Smooth muscle cell (in vitro differentiated cells): Measurements from ENCODE around the gene MYD88. TPM values are rescaled to one million over a fixed set of nuclear protein-coding genes. Genes with fewer than 3 reads are reported as not detected.

Experiments
- DNase-seq: peaks from one replicate; lab custom pipeline; 2025; ENCODE audit not compliant: unreplicated experiment; lab: John Stamatoyannopoulos, UW
- H2AFZ ChIP-seq: fragments of 200-600 bp; sonication (generic); 2 replicates; pipeline ENCODE4 v1.6.0; 2016; ENCODE audit warnings: antibody characterized with exemption, low read depth, mild to moderate bottlenecking
- H3F3A ChIP-seq: fragments of 200-600 bp; sonication (generic); 2 replicates; pipeline ENCODE4 v1.6.0; 2017; ENCODE audit warnings: antibody characterized with exemption, low read depth
- H3K27ac ChIP-seq: fragments of 200-600 bp; sonication (generic); 2 replicates; pipeline ENCODE4 v1.5.1; 2016; ENCODE audit warnings: low read depth, mild to moderate bottlenecking
- H3K27me3 ChIP-seq: fragments of 200-600 bp; sonication (generic); 2 replicates; pipeline ENCODE4 v1.6.1; 2016; ENCODE audit warnings: low read depth, mild to moderate bottlenecking
- H3K36me3 ChIP-seq: fragments of 200-600 bp; sonication (generic); 2 replicates; pipeline ENCODE4 v1.5.1; 2016; ENCODE audit warnings: low read depth
- H3K4me1 ChIP-seq: fragments of 200-600 bp; sonication (generic); 2 replicates; pipeline ENCODE4 v1.5.1; 2016; ENCODE audit warnings: low read depth
- H3K4me2 ChIP-seq: fragments of 200-600 bp; sonication (generic); 2 replicates; pipeline ENCODE4 v1.6.0; 2016; ENCODE audit warnings: mild to moderate bottlenecking
- H3K4me3 ChIP-seq: fragments of 200-600 bp; sonication (generic); 2 replicates; pipeline ENCODE4 v1.5.1; 2016; ENCODE audit warnings: mild to moderate bottlenecking
- H3K79me2 ChIP-seq: fragments of 200-600 bp; sonication (generic); 2 replicates; pipeline ENCODE4 v1.6.0; 2016; ENCODE audit warnings: low read depth, mild to moderate bottlenecking
- H3K9ac ChIP-seq: fragments of 200-600 bp; sonication (generic); 2 replicates; pipeline ENCODE4 v1.6.0; 2016; ENCODE audit warnings: low read depth
- H3K9me3 ChIP-seq: fragments of 200-600 bp; sonication (generic); replicated peaks from 2 replicates; pipeline ENCODE4 v1.5.1; 2016; ENCODE audit warnings: low read depth
- H4K20me1 ChIP-seq: fragments of 200-600 bp; sonication (generic); 2 replicates; pipeline ENCODE4 v1.6.0; 2016; ENCODE audit warnings: low read depth
- WGBS: methylation state at CpG from one replicate; pipeline ENCODE4 v1.1.7; 2016; ENCODE audit warnings: low lambda C conversion rate; 5-methylcytosine and 5-hydroxymethylcytosine counted together
- polyA plus RNA-seq: library from polyadenylated mRNA; unstranded; fragments of >200 nt; fragmentation: Nextera tagmentation; extraction: Ambion mirVana; gene quantifications from 2 replicates; pipeline ENCODE4 v1.2.1, GENCODE V29; 2016
- total RNA-seq: library from RNA; depleted of rRNA; stranded (reverse); fragments of >200 nt; gene quantifications from 2 replicates; pipeline ENCODE4 v1.2.3, GENCODE V29; 2014
- TF ChIP-seq, protein P1 (sequence below): fragments of 200-600 bp; sonication (generic); IDR thresholded peaks from 2 replicates; pipeline ENCODE4 v1.5.1; 2017; ENCODE audit warnings: borderline replicate concordance, mild to moderate bottlenecking, antibody characterized with exemption; ENCODE audit not compliant: insufficient read depth, poor library complexity, severe bottlenecking

MYD88 gene
- total and polyA plus RNA-seq, 2 experiments from 2014 or later: 14.1 to 37.5 TPM

DNA sequence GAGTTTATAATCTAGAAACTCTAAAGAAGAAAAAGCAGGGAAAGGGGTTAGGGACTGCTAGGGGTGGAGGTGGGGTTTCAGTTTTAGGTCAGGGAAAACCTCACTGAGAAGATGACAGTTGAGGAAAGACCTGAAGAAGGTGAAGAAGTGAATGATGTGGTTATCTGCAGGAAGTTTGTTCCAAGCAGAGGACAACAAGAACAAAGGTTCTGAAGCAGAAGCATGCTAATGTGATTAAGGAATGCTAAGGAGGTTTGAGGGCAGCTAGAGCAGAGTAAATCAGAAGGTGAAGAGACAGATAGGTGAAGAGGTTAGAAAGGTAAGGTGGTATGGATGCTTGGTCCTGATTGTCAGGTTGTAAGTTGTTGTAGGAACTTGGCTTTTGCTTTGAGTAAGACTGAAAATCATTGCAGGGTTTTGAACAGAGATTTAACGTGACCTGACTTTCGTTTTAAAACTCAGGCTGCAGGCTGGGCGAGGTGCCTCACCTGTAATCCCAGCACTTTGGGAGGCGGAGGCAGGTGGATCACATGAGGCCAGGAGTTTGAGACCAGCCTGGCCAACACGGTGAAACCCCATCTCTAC lies 35.5 kb downstream of the MYD88 start:
- no peak overlapping the region for H3K9ac ChIP-seq
- 92% methylated on average over 5 of the region's 5 CpGs for WGBS
- no peak for DNase-seq
- H3K4me1 ChIP-seq: peaks cover 3% of the 10 kb centered on the region
- H3K79me2 ChIP-seq: peaks cover 93% of the 10 kb centered on the region
- H3K27me3 ChIP-seq: no peaks in the 10 kb centered on the region
- peak overlapping the region; percentile 42 for H3K27ac ChIP-seq
- H3K9me3 ChIP-seq: no peaks in the 10 kb centered on the region
- H2AFZ ChIP-seq: no peak overlapping the region
- H3K4me2 ChIP-seq: no peak overlapping the region
- peaks cover 20% of the 10 kb centered on the region for H3F3A ChIP-seq
- TF ChIP-seq, protein P1, sequence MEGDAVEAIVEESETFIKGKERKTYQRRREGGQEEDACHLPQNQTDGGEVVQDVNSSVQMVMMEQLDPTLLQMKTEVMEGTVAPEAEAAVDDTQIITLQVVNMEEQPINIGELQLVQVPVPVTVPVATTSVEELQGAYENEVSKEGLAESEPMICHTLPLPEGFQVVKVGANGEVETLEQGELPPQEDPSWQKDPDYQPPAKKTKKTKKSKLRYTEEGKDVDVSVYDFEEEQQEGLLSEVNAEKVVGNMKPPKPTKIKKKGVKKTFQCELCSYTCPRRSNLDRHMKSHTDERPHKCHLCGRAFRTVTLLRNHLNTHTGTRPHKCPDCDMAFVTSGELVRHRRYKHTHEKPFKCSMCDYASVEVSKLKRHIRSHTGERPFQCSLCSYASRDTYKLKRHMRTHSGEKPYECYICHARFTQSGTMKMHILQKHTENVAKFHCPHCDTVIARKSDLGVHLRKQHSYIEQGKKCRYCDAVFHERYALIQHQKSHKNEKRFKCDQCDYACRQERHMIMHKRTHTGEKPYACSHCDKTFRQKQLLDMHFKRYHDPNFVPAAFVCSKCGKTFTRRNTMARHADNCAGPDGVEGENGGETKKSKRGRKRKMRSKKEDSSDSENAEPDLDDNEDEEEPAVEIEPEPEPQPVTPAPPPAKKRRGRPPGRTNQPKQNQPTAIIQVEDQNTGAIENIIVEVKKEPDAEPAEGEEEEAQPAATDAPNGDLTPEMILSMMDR: no peak
- no peaks in the 10 kb centered on the region for H3K36me3 ChIP-seq
- H4K20me1 ChIP-seq: peaks cover 99% of the 10 kb centered on the region
- H3K4me3 ChIP-seq: no peak overlapping the region

GRCh38 chr3:38177181-38177580 lies 38.7 kb downstream of the MYD88 start:
- no peak overlapping the region for H2AFZ ChIP-seq
- H3K27me3 ChIP-seq: no peaks in the 10 kb centered on the region
- H3K9me3 ChIP-seq: no peaks in the 10 kb centered on the region
- H3K36me3 ChIP-seq: no peaks in the 10 kb centered on the region
- no peaks in the 10 kb centered on the region for H3K4me1 ChIP-seq
- no peak overlapping the region for H3K9ac ChIP-seq
- TF ChIP-seq, protein P1: no peak
- no peak overlapping the region for H3K27ac ChIP-seq
- WGBS: 89% methylated on average over 2 of the region's 2 CpGs
- no peak overlapping the region for H3K4me2 ChIP-seq
- no peak for DNase-seq
- peaks cover 93% of the 10 kb centered on the region for H3K79me2 ChIP-seq
- no peak overlapping the region for H3K4me3 ChIP-seq
- peaks cover 20% of the 10 kb centered on the region for H3F3A ChIP-seq
- H4K20me1 ChIP-seq: peaks cover 99% of the 10 kb centered on the region

DNA sequence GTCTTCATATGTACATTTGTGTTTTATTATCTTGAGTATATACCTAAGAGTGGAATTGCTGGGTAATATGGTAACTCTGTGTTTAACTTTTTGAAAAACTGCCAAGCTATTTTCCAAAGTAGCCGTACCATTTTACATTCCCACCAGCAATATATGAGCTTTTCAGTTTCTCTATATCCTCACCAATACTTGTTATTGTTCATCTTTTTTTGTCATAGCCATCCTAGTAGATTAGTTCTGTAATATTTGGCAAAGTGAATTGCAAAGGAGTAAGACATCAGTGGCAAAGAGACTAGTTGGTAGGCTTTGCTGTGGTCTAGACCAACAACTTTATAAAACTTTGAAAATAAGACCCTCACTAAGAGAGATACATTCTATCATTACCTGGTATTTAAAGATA lies 48.3 kb downstream of the MYD88 start:
- H3K4me2 ChIP-seq: no peak overlapping the region
- no peak overlapping the region for H3K9ac ChIP-seq
- DNase-seq: no peak
- H3F3A ChIP-seq: no peaks in the 10 kb centered on the region
- peaks cover 5% of the 10 kb centered on the region for H3K36me3 ChIP-seq
- peaks cover 52% of the 10 kb centered on the region for H3K79me2 ChIP-seq
- WGBS: 100% methylated on average over 1 of the region's 1 CpG
- no peak overlapping the region for H2AFZ ChIP-seq
- H3K27ac ChIP-seq: no peak overlapping the region
- no peaks in the 10 kb centered on the region for H3K27me3 ChIP-seq
- TF ChIP-seq, protein P1: no peak
- H3K4me3 ChIP-seq: no peak overlapping the region
- no peaks in the 10 kb centered on the region for H3K4me1 ChIP-seq
- H3K9me3 ChIP-seq: no peaks in the 10 kb centered on the region
- peaks cover 85% of the 10 kb centered on the region for H4K20me1 ChIP-seq

- Histone ChIP-seq H4K20me1 (peaks cover 90% of the 10 kb centered on the region), H3K4me2 (no peak overlapping the region), H3F3A (no peaks in the 10 kb centered on the region), H3K27ac (no peak overlapping the region), H3K36me3 (no peaks in the 10 kb centered on the region), H3K9me3 (no peaks in the 10 kb centered on the region), H3K4me1 (no peaks in the 10 kb centered on the region), H3K79me2 (peaks cover 30% of the 10 kb centered on the region), H3K4me3 (no peak overlapping the region), H3K27me3 (no peaks in the 10 kb centered on the region), H2AFZ (no peak overlapping the region), H3K9ac (no peak overlapping the region)
- no peak for DNase-seq
- TF ChIP-seq, protein P1: no peak
Observed at GRCh38 chr3:38190481-38190881, 52.0 kb downstream of the MYD88 start.
